Activated CD8-positive, alpha-beta memory T cell treated with anti-CD3 and anti-CD28 coated beads for 24 hours (primary cell): ENCODE results near the gene MMP13.
"Not testable (repeated sequence)": the region's sequence is repeated elsewhere in the genome, so short reads cannot be mapped to it uniquely, and the experiment has no call there.

Experiments
- DNase-seq: peaks from one replicate; pipeline ENCODE4 v3.0.0-alpha.2; 2020

Gene MMP13

DNA sequence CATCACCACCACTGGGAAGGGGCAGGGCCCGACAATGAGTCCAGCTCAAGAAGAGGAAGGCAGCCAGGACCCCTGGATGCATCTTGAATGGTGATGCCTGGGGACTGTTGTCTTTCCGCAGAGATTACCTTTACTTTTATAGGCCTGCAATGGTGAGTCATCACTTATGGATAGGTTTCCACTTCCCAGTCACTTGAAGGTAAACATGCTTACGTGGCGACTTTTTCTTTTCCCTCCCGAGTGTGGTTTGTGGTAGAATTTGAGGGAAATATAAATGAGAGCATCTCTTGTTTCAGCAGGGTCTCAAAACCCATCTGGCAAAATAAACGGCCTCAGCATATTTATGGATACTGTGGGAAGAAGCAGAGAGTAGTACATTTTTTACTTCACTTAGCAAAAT lies at the start of gene MMP13:
Gene MMP13 (minus strand): TSS at position 109 of the 400 bp plus-strand sequence. CDS start 27 bp downstream, at position 82.
- no peak for DNase-seq

- DNase-seq = not testable (repeated sequence)
Measured at GRCh38 chr11:103004234-103004633, 48.7 kb upstream of the MMP13 start.

DNA sequence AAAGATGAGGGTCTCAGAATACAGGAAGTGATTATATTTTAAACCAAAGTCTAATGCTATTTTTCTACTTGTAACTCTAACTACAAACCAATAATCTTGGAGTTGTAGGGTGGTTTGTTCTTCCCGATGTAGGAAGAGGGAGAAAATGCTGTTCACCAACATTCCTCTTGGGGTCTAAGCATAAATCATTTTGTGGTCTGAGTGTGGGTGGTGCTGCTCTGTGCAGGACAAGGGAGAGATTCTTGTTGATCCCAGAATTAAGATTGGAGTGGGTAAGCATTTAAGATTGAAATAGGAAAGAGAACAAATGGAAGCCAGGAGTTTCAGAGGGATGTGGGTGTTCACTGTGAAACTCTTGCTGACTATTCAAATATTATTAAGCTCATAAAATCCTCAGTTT lies 38.6 kb upstream of the MMP13 start:
- DNase-seq = no peak

DNA sequence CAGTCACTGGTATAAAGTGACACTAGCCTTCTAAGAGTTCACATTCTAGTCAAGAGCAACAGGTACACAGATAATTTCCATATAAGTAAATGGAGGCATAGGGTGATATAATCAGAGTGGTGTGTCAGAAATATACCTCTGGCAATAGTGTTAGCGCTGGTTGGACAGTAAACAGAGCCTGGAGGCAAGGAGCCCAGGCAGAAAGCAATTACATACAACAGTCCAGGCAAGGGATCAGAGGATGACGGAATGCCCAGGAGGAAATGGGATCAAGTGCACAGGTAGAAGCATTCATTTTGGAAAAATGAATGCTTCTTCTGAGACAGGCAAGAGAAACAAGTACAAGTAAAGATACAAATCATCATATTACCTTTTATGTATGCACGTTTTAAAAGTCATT lies 36.2 kb upstream of the MMP13 start:
- no peak for DNase-seq

- no peak for DNase-seq
Measured at GRCh38 chr11:102990145-102990544, 34.6 kb upstream of the MMP13 start.

DNA sequence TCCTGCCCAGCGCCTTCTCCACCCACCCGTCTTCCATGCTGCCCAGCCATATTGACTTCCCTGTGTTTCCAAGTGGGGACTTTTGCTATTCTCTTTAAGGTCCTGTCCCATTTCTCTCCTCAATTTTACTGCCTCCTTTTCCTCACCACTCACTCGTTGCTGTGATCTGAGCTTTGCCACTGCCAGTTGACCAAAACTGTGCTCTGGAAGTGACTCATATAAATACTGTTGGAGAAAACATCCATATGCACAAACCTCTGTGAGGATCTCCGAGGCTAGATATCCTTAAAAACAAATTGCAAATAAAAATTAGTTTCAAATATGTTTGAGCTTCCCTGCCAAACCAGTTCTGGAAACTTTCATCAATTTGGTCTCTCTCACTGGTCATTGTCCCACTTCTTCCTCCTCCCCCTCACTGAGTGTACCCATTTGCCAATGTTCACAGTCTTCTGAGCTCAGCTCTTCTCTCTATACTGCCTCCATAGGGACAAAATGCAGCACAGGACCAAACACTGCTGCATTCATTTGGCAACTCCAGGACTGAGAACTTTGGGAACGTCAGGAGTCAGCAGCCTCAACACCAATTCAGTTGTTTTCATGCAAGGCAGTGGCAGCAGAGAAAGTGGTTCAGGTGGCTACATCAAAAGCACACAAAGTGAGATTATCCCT lies 34.0 kb upstream of the MMP13 start:
- no peak for DNase-seq

DNA sequence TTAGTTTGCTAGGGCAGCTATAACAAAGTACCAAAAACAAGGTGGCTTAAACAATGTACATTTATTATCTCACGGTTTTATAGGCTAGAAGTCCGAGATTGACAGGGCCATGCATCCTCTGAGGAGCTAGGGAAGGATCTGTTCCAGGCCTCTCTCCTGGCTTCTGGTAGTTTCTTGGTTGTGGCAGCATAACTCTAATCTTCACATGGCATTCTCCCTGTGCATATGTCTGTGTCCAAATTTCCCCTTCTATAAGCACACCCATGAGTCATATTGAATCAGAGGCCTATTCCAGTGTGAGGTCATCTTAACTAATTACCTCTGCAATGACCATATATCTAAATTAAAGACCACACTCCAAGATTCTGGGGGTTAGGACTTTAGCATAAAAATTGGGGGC lies 31.3 kb upstream of the MMP13 start:
- DNase-seq = no peak

GRCh38 chr11:102985850-102986249 lies 30.3 kb upstream of the MMP13 start:
- DNase-seq = no peak

DNA sequence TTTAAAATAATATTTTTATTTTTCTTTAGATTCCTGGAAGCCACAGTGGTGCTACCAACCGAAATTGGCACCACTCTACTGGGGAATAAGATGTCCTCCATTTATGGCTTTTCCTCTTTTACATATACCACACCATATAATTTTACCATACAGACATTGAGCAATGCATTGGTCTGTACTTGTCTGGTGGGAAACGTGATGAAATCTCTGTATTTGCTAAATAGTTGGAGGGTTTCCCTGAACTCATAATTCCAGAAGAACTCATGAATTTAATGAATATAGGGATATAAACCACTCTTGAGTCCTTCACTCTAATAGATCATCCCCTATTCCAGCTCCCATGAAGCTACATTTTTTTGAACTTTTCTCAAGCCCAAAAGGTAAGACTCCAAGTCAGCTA lies 28.0 kb upstream of the MMP13 start:
- no peak for DNase-seq

DNA sequence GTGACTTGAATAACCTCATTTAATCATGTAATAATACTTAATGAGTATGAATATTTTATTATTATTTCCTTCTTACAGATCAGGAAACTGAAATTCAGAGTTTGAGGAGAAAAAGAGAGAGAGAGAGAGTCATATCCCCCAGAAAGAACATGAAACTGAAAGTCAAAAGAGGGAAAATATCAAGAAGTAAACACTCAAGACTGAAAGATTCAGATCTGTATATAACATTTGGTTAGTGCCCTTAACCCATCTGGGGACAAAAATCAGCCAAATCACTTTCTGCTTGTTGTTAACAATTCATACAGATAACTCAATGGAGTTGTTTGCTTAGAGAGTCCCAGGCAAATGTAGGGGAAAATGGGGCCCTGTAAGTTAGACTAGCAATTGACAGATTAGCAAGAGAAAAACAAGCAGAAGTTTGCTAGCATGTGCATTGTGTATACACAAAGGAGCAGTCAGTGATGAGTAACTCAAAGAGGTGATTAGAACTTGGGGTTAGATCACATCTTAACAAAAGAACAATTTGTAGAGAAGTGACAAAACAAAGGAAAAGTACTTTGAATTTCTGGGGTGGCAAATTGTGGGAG lies 25.9 kb upstream of the MMP13 start:
- no peak for DNase-seq

DNA sequence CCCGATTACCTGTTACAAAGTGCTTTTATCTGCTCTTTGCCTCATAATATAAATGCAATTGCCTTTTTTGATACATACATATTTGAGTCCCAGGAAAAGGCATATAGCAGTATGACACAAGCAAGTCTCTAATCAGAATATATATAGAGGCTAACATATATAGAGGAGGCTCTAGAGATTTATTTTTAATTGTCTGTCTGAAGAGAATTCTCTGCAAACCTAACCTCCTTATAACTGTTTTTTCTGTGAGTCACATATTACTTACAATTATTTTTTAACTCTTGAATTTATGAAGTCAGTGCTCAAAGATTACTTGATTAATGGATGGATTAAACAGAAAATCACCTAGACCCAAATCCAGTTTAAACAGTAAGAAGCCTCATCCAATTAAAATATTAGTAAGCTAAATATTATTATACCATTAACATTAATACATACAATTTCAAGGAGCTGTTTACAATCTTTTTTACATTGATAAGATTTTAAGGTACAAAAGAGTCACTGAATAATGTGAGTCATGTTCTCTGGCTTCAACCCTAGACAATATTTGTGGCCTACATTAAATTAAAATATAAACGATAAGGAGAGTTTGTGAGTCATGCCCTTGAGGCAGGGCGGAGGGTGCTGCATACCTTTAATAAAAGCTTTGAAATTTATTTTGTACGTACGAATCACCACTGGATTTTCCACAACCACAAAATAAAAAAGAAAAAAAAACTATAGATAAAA lies 19.2 kb upstream of the MMP13 start:
- no peak for DNase-seq

DNA sequence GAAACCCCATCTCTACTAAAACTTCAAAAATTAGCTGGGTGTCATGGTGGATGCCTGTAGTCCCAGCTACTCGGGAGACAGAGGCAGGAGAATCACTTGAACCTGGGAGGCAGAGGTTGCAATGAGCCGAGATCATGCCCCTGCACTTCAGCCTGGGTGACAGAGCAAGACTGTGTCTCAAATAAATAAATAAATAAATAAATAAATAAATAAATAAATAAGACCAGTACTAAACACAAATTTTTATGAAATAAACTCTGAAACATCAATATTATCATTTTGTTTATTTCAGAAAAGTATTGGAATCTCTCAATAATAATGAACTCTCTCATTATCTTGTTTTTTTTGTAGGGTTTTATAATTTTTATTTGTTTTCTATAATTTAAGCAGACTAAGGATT lies 18.2 kb upstream of the MMP13 start:
- DNase-seq = not testable (repeated sequence)

- no peak for DNase-seq
Measured at GRCh38 chr11:102972853-102973252, 17.3 kb upstream of the MMP13 start.

GRCh38 chr11:102971766-102972165 lies 16.2 kb upstream of the MMP13 start:
- DNase-seq = no peak

DNA sequence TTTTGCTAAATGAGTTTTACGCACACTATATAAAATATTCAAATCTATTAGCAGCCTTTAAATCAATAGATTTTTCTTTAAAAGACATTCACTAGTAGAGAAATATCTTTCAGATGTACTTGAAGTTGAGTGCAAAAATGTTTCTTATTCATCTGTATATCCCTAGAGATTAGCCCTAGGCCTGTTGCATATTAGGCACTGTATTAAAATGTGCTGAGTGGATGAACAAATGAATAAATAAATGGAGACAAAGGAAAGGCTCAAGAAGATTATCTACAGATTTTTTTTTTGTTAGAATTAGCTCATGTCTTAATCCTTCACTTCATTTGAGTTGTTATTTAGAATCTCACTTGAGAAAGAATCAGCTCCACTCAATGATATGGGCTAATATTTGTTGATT lies 12.0 kb upstream of the MMP13 start:
- DNase-seq = no peak

GRCh38 chr11:102966011-102966410 lies 10.5 kb upstream of the MMP13 start:
- DNase-seq = no peak

DNA sequence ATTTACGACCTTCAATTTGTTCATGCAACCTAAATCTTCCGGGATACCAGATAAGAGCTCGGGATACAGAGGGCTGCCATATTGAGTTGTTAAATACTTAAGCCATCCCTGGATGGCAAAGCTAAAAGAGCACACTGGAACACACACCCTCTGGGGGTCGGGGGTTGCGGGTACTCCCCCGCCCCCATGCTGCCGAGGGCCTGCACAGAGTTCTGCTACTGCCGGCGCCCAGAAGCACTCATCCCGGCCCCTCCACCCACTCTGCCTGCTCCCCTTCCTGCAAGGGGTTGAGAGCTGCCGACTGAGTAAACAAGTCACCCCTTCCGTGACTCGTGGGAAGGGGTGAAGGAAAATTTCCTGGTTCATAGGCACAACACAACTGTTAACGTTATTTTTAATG lies 9.3 kb upstream of the MMP13 start:
- no peak for DNase-seq

- no peak for DNase-seq
Measured at GRCh38 chr11:102957953-102958352, 2.4 kb upstream of the MMP13 start.

GRCh38 chr11:102950622-102951081 lies 4.9 kb downstream of the MMP13 start:
- no peak for DNase-seq

DNA sequence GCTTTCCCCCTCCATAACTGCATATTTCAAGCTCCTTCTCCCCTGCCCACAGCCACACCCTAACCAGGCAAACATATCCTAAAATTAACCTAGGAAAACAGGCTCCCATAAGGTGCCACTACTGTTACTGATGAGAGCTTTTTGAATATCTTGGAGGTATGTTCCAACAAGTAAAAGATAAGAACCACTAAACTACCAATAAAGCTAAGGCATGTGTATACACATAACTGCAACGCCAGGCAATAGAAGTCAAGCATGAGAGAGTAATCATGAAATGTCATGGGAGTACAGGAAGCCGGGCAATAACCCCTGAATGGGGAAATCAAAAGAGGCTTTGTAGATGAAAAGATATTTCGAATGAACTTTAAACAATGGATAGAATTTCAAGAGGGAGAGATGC lies 9.3 kb downstream of the MMP13 start:
- no peak for DNase-seq

GRCh38 chr11:102940714-102941588 lies 14.6 kb downstream of the MMP13 start:
- DNase-seq = no peak

GRCh38 chr11:102936864-102937509 lies 18.5 kb downstream of the MMP13 start:
- DNase-seq = no peak

DNA sequence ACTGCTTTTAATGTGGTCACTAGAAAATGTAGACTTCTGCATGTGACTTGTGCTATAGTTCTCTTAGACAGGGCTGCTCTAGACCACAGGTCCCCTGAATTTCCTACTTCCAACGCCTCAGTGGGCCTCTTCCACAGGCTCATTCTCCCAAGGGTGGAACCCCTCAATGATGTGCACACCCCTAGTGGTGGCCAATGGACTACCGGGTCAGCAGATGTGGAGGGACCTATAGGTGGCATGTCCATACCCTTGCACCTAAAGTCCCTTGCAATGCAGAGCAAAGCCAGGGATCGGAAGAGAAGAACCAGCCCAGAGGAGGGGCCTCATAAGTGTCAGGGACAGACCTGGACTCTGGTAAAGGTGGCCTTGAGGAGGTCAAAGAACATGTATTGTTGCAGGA lies 20.0 kb downstream of the MMP13 start:
- DNase-seq = no peak
